Measurements from ENCODE around the gene KCNAB2.

The KCNAB2 gene

DNA sequence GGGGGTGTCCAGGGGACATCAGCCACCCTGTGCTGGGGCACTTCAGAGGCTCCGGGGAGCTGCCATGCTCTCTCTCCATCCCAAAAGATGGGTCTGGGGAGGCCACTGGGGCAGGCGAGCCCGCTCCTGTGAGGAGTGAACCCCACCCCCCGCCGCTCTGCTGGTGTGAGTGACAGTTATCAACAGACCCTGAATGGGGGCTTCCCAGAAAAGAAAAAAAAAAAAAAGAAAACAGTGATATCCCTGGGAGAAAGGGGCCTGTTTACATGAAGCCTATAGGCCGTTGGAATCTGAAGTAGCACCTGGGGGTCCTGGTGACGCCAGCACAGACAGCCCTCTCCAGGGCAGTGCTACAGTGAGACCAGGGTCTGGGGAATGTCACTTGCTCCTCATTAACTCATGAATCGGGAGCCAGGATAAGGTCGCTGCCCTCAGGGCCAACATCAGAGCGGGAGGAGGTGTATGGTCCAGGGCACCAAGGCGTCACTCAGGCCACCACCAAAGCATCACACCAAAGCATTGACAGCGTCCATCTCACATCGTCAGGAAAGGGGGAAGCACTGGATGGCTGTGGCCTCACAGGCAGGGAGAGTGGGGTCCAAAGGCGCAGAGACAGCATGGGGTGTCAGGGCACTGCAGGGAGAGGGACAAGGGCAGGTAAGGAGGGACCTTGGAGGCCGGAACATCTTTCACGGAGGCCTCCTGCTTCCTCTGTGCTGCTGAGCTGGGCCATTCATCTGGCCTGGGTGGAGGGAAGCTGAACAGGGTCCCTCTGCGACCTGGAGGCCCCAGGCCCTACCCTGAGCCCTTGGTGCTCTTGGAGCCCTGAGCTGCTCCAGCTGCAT is 45.0 kb upstream of the KCNAB2 start:
- no peak overlapping the region for H3K4me3 ChIP-seq (replicated peaks in 1 of 2; ENCODE audit: low read depth in 2 of 2, low read length in 2 of 2)
- TF ChIP-seq, protein P1, sequence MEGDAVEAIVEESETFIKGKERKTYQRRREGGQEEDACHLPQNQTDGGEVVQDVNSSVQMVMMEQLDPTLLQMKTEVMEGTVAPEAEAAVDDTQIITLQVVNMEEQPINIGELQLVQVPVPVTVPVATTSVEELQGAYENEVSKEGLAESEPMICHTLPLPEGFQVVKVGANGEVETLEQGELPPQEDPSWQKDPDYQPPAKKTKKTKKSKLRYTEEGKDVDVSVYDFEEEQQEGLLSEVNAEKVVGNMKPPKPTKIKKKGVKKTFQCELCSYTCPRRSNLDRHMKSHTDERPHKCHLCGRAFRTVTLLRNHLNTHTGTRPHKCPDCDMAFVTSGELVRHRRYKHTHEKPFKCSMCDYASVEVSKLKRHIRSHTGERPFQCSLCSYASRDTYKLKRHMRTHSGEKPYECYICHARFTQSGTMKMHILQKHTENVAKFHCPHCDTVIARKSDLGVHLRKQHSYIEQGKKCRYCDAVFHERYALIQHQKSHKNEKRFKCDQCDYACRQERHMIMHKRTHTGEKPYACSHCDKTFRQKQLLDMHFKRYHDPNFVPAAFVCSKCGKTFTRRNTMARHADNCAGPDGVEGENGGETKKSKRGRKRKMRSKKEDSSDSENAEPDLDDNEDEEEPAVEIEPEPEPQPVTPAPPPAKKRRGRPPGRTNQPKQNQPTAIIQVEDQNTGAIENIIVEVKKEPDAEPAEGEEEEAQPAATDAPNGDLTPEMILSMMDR (IDR thresholded peaks at IDR 0.05; ENCODE audit: low read depth, low read length), result no peak

GRCh38 chr1:6001992-6002576 is 43.6 kb upstream of the KCNAB2 start:
- H3K4me3 ChIP-seq (replicated peaks in 1 of 2; ENCODE audit: low read depth in 2 of 2, low read length in 2 of 2), result no peak overlapping the region

More for the DNA sequence above, 45.0 kb upstream of the KCNAB2 start:
- no peak for DNase-seq (ENCODE audit: low read depth in 2 of 2)

DNA sequence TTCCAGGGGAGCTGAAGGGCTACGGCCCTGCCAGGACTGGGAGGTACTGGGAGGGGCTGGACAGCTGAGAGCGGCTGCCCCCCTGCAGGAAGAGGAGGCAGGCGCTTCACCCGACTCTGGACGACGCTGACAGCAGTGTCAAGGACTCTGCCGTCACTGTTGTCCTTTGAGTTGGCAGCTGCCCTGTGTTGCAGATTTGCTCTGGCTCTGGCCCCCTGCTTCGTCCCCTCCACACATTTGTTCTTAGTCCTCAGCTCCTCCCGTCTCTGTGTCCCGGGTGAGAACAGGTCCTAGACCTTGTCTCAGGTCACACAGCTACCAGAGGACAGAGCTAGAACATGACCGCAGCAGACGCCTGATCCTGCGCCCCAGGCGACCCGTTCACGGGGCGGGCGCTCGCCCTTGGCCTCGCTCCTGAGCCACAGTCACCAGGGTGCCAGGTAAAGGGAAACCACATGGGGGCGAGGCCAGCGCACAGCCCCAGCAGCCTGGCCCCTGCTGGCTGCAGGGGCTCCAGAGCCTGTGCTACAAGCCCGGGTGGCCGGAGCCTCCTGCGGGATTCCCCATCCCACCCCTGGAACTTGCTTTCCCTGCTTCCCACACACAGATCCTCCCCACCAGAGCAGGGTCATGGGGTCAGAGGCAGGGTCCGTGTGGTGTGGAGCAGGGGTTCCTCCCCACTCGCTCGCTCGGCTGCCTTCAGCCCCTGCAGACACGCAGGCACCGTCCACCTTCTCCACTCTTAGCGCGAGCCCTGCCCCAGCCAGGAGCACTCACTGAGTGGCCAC is 42.8 kb upstream of the KCNAB2 start:
- TF ChIP-seq, protein P1 (IDR thresholded peaks at IDR 0.05; ENCODE audit: low read depth, low read length), result no peak
- H3K4me3 ChIP-seq (replicated peaks in 1 of 2; ENCODE audit: low read depth in 2 of 2, low read length in 2 of 2), result no peak overlapping the region
- DNase-seq (ENCODE audit: low read depth in 2 of 2), result no peak

More at GRCh38 chr1:6001992-6002576, 43.6 kb upstream of the KCNAB2 start:
- TF ChIP-seq, protein P1 (IDR thresholded peaks at IDR 0.05; ENCODE audit: low read depth, low read length), result no peak
- DNase-seq (ENCODE audit: low read depth in 2 of 2), result no peak

GRCh38 chr1:6003568-6004411 is 41.9 kb upstream of the KCNAB2 start:
- no peak for DNase-seq (ENCODE audit: low read depth in 2 of 2)
- TF ChIP-seq, protein P1 (IDR thresholded peaks at IDR 0.05; ENCODE audit: low read depth, low read length), result no peak
- no peak overlapping the region for H3K4me3 ChIP-seq (replicated peaks in 1 of 2; ENCODE audit: low read depth in 2 of 2, low read length in 2 of 2)

DNA sequence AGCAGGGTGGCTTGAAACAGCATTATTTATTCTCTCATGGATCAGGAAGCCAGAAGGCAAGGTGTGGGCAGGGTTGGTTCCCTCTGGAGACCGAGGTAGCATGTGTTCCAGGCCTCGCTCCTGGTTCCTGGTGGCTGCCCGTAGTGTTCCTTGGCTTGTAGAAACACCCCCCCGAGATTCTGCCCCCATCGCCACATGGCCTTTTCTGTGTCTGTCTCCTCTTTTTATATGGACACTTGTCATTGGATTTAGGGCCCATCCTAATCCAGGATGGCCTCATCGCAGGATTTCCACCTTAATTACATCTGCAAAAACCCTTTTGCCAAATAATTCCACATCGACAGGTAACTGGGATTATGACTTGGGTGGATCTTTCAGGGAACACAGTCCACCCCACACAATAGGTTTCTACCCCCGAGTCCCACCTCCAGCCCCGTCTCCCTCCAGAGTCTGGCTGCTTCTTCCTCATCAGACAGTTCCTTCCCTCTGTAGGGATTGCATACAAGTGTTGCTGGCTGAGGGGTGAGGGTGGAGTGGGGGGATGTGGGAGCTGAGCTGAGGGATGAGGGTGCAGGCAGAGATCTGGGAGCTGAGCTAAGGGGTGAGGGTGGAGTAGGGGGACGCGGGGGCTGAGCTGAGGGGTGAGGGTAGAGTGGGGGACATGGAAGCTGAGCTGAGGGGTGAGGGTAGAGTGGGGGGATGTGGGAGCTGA is 41.1 kb upstream of the KCNAB2 start:
- DNase-seq (ENCODE audit: low read depth in 2 of 2), result no peak

More for the DNA sequence above, 41.1 kb upstream of the KCNAB2 start:
- TF ChIP-seq, protein P1 (IDR thresholded peaks at IDR 0.05; ENCODE audit: low read depth, low read length), result no peak
- no peak overlapping the region for H3K4me3 ChIP-seq (replicated peaks in 1 of 2; ENCODE audit: low read depth in 2 of 2, low read length in 2 of 2)

Measured in cardiac fibroblast (primary cell).